ENCODE results near the gene DLG2.

DLG2 gene

GRCh38 chr11:83678831-83679584 lies 1948.1 kb downstream of the DLG2 start:
- DNase-seq (ENCODE audit: extremely low spot score, insufficient read length, low read depth) (no peak), FAIRE-seq (no peak)

- no peak for DNase-seq (ENCODE audit: extremely low spot score, insufficient read length, low read depth)
- no peak for FAIRE-seq
These were observed 1949.4 kb downstream of the DLG2 start for GRCh38 chr11:83677730-83678129.

- DNase-seq (ENCODE audit: extremely low spot score, insufficient read length, low read depth) (no peak), FAIRE-seq (no peak)
These were observed 1951.0 kb downstream of the DLG2 start for GRCh38 chr11:83676056-83676601.

GRCh38 chr11:83674102-83674896 lies 1952.8 kb downstream of the DLG2 start:
- DNase-seq (ENCODE audit: extremely low spot score, insufficient read length, low read depth) (no peak), FAIRE-seq (no peak)

GRCh38 chr11:83671289-83671688 lies 1955.9 kb downstream of the DLG2 start:
- FAIRE-seq (no peak), DNase-seq (ENCODE audit: extremely low spot score, insufficient read length, low read depth) (no peak)

GRCh38 chr11:83666149-83666548 lies 1961.0 kb downstream of the DLG2 start:
- DNase-seq (ENCODE audit: extremely low spot score, insufficient read length, low read depth) (no peak), FAIRE-seq (no peak)

GRCh38 chr11:83663988-83664387 lies 1963.2 kb downstream of the DLG2 start:
- DNase-seq (ENCODE audit: extremely low spot score, insufficient read length, low read depth) (no peak), FAIRE-seq (no peak)

- DNase-seq (ENCODE audit: extremely low spot score, insufficient read length, low read depth) = no peak
- no peak for FAIRE-seq
These were observed 1963.7 kb downstream of the DLG2 start for GRCh38 chr11:83663446-83663845.

GRCh38 chr11:83662494-83662893 lies 1964.7 kb downstream of the DLG2 start:
- DNase-seq (ENCODE audit: extremely low spot score, insufficient read length, low read depth) (no peak), FAIRE-seq (no peak)

- no peak for FAIRE-seq
These were observed 1965.4 kb downstream of the DLG2 start for GRCh38 chr11:83661491-83662350.

GRCh38 chr11:83659466-83659865 lies 1967.7 kb downstream of the DLG2 start:
- no peak for FAIRE-seq
- no peak for DNase-seq (ENCODE audit: extremely low spot score, insufficient read length, low read depth)

More at GRCh38 chr11:83661491-83662350, 1965.4 kb downstream of the DLG2 start:
- DNase-seq (ENCODE audit: extremely low spot score, insufficient read length, low read depth) = no peak

GRCh38 chr11:83656796-83657330 lies 1970.3 kb downstream of the DLG2 start:
- no peak for DNase-seq (ENCODE audit: extremely low spot score, insufficient read length, low read depth)

GRCh38 chr11:83655976-83656375 lies 1971.2 kb downstream of the DLG2 start:
- DNase-seq (ENCODE audit: extremely low spot score, insufficient read length, low read depth) (no peak), FAIRE-seq (no peak)

More at GRCh38 chr11:83656796-83657330, 1970.3 kb downstream of the DLG2 start:
- no peak for FAIRE-seq

- DNase-seq (ENCODE audit: extremely low spot score, insufficient read length, low read depth) = no peak
- FAIRE-seq = no peak
These were observed 1977.7 kb downstream of the DLG2 start for GRCh38 chr11:83649528-83649855.

- FAIRE-seq = no peak
- no peak for DNase-seq (ENCODE audit: extremely low spot score, insufficient read length, low read depth)
These were observed 1978.3 kb downstream of the DLG2 start for GRCh38 chr11:83648610-83649527.

- FAIRE-seq = no peak
- no peak for DNase-seq (ENCODE audit: extremely low spot score, insufficient read length, low read depth)
These were observed 1981.6 kb downstream of the DLG2 start for GRCh38 chr11:83645561-83645960.

GRCh38 chr11:83643115-83643514 lies 1984.0 kb downstream of the DLG2 start:
- DNase-seq (ENCODE audit: extremely low spot score, insufficient read length, low read depth) (no peak), FAIRE-seq (no peak)

- no peak for FAIRE-seq
- DNase-seq (ENCODE audit: extremely low spot score, insufficient read length, low read depth) = no peak
These were observed 1984.6 kb downstream of the DLG2 start for GRCh38 chr11:83642500-83642899.

- DNase-seq (ENCODE audit: extremely low spot score, insufficient read length, low read depth) (no peak), FAIRE-seq (no peak)
These were observed 1985.6 kb downstream of the DLG2 start for GRCh38 chr11:83641511-83641910.

Measured in GM18507 (cell line).